DMS79 (cell line): ENCODE data around the gene RICTOR.

Experiments used
- DNase-seq: peaks from one replicate; lab custom pipeline; 2025; lab: John Stamatoyannopoulos, UW

The RICTOR gene

GRCh38 chr5:39074017-39074814 lies at the start of gene RICTOR:
RICTOR (minus strand) TSS chr5:39074399; CDS start chr5:39074377, 22 bp downstream.
- DNase-seq: peak; percentile 55

DNA sequence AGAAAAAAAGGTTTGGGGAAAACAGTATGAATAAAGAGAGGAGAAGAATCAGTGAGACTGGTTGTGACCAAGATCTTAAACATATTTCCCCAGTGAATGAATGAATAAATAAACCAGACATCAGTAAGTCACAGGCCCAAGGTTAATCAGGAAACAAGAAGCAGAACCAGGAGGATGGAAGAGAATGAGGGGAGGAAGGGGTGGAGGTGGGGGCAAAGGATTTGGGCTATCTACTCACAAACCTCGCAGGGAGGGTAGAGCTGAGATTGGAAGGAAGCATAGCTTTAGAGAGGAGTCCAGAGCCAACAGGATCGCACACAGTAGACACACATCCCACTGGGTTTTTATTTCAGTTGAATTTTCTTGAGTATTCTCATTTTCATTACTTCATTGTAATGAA lies 47.7 kb upstream of the RICTOR start:
- no peak for DNase-seq

DNA sequence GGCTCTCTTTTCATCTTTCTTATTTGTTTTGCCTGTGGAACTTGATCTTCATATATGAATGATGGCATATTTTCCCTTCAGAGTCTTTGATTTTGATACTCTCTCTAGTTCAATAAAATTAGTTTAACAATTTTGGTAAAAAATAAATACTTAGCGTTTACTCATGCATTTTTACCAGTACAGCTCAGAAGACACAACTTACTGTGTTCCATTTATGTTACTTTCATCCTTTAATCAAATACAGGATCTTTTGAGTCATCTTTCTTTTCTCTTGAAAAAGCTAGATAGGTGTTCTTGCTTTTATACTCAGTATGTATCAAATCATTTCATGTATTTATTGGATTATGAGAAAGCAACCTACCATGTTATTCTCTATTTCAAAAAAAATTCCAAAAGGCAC lies 47.1 kb upstream of the RICTOR start:
- DNase-seq: no peak

GRCh38 chr5:39120052-39120420 lies 45.8 kb upstream of the RICTOR start:
- no peak for DNase-seq

- DNase-seq: no peak
Measured at GRCh38 chr5:39119404-39120051, 45.3 kb upstream of the RICTOR start.

- DNase-seq: no peak
Measured at GRCh38 chr5:39118638-39119037, 44.4 kb upstream of the RICTOR start.

DNA sequence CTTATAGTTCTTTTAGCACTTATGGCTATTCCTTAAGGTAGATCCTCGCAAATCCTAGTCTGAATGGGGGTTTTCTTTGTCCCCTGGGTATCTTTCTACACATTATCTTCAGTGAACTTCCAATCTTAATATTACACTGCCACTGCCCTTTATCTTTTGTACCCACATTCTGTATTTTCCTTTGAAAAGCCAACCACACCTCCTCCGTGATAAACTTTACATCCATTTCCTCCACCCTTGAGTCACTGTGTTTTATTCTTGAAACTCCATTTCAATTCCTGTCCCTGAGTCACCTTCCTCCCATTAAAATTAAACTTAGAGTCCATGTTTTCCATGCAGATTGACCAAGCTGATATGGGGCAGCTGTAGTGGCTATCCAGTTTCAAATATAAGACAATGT lies 43.2 kb upstream of the RICTOR start:
- no peak for DNase-seq

GRCh38 chr5:39116344-39117170 lies 42.4 kb upstream of the RICTOR start:
- DNase-seq: no peak

- DNase-seq: no peak
Measured at GRCh38 chr5:39115644-39116343, 41.6 kb upstream of the RICTOR start.

DNA sequence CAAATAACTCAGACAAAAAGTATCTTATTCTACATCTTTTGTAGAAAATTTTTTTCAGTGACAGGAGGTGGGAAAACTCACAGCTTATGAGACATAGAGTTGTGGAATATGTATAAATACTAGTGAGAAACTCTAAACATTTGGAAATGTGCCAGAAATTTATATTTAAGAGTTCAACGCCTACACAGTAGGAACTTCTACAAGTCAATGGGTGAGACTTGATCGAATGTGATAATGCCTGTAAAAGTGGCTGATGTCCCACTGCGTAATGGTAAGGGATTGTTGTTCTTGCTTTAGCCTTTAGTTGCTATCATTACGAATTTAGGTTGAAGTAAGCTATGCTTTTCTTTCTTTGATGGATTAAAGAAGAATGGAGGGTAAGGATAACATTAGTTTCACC lies 40.0 kb upstream of the RICTOR start:
- no peak for DNase-seq

- DNase-seq: no peak
Measured at GRCh38 chr5:39113354-39113953, 39.3 kb upstream of the RICTOR start.

- DNase-seq: no peak
Measured at GRCh38 chr5:39109606-39110005, 35.4 kb upstream of the RICTOR start.

GRCh38 chr5:39108987-39109386 lies 34.8 kb upstream of the RICTOR start:
- DNase-seq: no peak

- no peak for DNase-seq
Measured at GRCh38 chr5:39107350-39107749, 33.2 kb upstream of the RICTOR start.

- no peak for DNase-seq
Measured at GRCh38 chr5:39106322-39106721, 32.1 kb upstream of the RICTOR start.

DNA sequence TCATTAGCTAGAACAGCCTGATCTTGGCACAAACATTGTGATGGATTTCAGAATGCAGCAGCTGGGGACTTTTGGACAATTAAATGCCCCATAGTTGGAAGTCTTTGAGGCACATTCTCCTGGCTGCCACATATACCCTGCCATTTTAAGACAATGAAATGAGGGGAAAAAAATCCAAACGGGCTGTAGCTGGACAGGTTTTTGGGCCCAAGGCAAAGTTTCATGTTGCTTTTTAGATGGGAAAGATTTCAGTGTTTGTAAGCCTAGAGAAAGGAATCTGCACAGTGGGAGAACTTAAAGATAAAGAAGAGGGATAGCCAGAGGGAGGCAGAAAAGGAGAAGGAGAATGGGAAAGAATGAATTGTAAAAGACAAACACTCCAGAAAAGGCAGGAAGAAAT lies 30.0 kb upstream of the RICTOR start:
- DNase-seq: no peak

DNA sequence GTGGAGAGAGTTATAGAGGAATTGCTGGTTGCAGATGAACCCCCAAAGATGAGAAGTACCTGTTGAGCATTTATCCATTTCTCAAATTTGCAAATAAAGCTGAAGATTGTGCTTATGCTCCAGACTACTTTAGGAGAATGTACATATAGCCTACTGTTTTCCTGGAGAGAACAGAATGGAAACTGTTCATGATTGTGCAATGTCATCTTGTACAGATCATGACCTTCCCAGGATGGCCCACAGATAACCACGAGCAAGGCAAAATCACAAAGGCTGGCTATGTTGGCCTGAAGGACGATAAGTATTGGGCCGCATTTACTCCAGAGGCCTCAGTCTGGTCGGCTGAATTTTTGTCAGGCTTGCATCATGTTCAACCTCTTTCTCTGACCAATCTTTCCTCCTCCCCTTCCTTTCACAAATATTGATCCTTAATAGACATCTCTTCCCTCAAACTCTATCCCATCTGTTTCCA lies 28.5 kb upstream of the RICTOR start:
- DNase-seq: no peak

- no peak for DNase-seq
Measured at GRCh38 chr5:39100851-39101396, 26.7 kb upstream of the RICTOR start.

GRCh38 chr5:39100301-39100850 lies 26.2 kb upstream of the RICTOR start:
- DNase-seq: no peak

GRCh38 chr5:39099831-39100230 lies 25.6 kb upstream of the RICTOR start:
- DNase-seq: no peak

GRCh38 chr5:39093352-39093751 lies 19.2 kb upstream of the RICTOR start:
- DNase-seq: no peak
